HG03060 (cell line): ENCODE results near the gene RAB4A.
"Not testable (repeated sequence)": the region's sequence is repeated elsewhere in the genome, so short reads cannot be mapped to it uniquely, and the experiment has no call there.

Experiments used
- ATAC-seq: cut with Tn5 transposase; IDR thresholded peaks from one replicate; pipeline ENCODE4 v1.9.1; 2021; ENCODE audit warnings: low read depth, moderate number of reproducible peaks; ENCODE audit not compliant: unreplicated experiment

RAB4A gene

GRCh38 chr1:229295745-229296144, 24.8 kb downstream of the RAB4A start:
- ATAC-seq, result no peak

- no peak for ATAC-seq
Measured at GRCh38 chr1:229296541-229296941, 25.6 kb downstream of the RAB4A start.

- ATAC-seq, result no peak
Measured at GRCh38 chr1:229297746-229298145, 26.8 kb downstream of the RAB4A start.

- ATAC-seq, result no peak
Measured at GRCh38 chr1:229298420-229298819, 27.5 kb downstream of the RAB4A start.

- ATAC-seq, result no peak
Measured at GRCh38 chr1:229298887-229299503, 28.1 kb downstream of the RAB4A start.

GRCh38 chr1:229300099-229300757, 29.3 kb downstream of the RAB4A start:
- ATAC-seq, result no peak

- ATAC-seq, result no peak
Measured at GRCh38 chr1:229302740-229303139, 31.8 kb downstream of the RAB4A start.

GRCh38 chr1:229303855-229304254, 32.9 kb downstream of the RAB4A start:
- ATAC-seq, result no peak

GRCh38 chr1:229305392-229305791, 34.5 kb downstream of the RAB4A start:
- no peak for ATAC-seq

- ATAC-seq, result no peak
Measured at GRCh38 chr1:229309074-229309473, 38.2 kb downstream of the RAB4A start.

- ATAC-seq, result no peak
Measured at GRCh38 chr1:229309684-229310083, 38.8 kb downstream of the RAB4A start.

- ATAC-seq, result no peak
Measured at GRCh38 chr1:229310833-229311232, 39.9 kb downstream of the RAB4A start.

GRCh38 chr1:229316166-229316565, 45.3 kb downstream of the RAB4A start:
- ATAC-seq, result no peak

- no peak for ATAC-seq
Measured at GRCh38 chr1:229318056-229318455, 47.1 kb downstream of the RAB4A start.

GRCh38 chr1:229319487-229319886, 48.6 kb downstream of the RAB4A start:
- no peak for ATAC-seq

- no peak for ATAC-seq
Measured at GRCh38 chr1:229323201-229323600, 52.3 kb downstream of the RAB4A start.

GRCh38 chr1:229323885-229324553, 53.1 kb downstream of the RAB4A start:
- ATAC-seq, result no peak

- no peak for ATAC-seq
Measured at GRCh38 chr1:229325401-229325800, 54.5 kb downstream of the RAB4A start.

- no peak for ATAC-seq
Measured at GRCh38 chr1:229325853-229326487, 55.1 kb downstream of the RAB4A start.

GRCh38 chr1:229326601-229327000, 55.7 kb downstream of the RAB4A start:
- ATAC-seq, result no peak

GRCh38 chr1:229327765-229328164, 56.9 kb downstream of the RAB4A start:
- ATAC-seq, result not testable (repeated sequence)
